Fibroblast of lung (primary cell): ENCODE measurements around the gene FCRL5. TPM values are rescaled to one million over a fixed set of nuclear protein-coding genes. Genes with fewer than 3 reads are reported as not detected.
"Not testable (repeated sequence)": the region's sequence is repeated elsewhere in the genome, so short reads cannot be mapped to it uniquely, and the experiment has no call there.

Experiments used
- DNase-seq, 2 donors: peaks; one replicate each; pipeline versions ENCODE4 v3.0.0 to v3.0.0-alpha.2; 2010; ENCODE audit warnings: low read depth in 2 of 2
- H2AFZ ChIP-seq: 2 replicates; pipeline ENCODE4 v1.5.1; 2012; ENCODE audit warnings: low read length, control low read depth, inconsistent platforms
- H3K27ac ChIP-seq: 2 replicates; pipeline ENCODE4 v1.5.1; 2011; ENCODE audit warnings: low read length, control low read depth; ENCODE audit not compliant: insufficient read depth
- H3K27me3 ChIP-seq: 2 replicates; pipeline ENCODE4 v1.5.1; 2011; ENCODE audit warnings: mild to moderate bottlenecking, low read length; ENCODE audit not compliant: control insufficient read depth, insufficient read depth
- H3K36me3 ChIP-seq: 2 replicates; pipeline ENCODE4 v1.5.1; 2011; ENCODE audit warnings: low read length; ENCODE audit not compliant: control insufficient read depth, insufficient read depth
- H3K4me1 ChIP-seq: 2 replicates; pipeline ENCODE4 v1.5.1; 2011; ENCODE audit warnings: low read length; ENCODE audit not compliant: control insufficient read depth, insufficient read depth; ENCODE audit errors: extremely low read depth
- H3K4me2 ChIP-seq: 2 replicates; pipeline ENCODE4 v1.5.1; 2011; ENCODE audit warnings: low read length, control low read depth; ENCODE audit not compliant: insufficient read depth; ENCODE audit errors: extremely low read depth
- H3K4me3 ChIP-seq, 4 experiments: fragments of 200-600 bp in 1 of 4; sonication (generic) in 1 of 4; replicated peaks in 1 of 4; 2 replicates each; pipeline ENCODE4 v1.5.1; 2011 to 2016; ENCODE audit warnings: low read length in 4 of 4, low read depth in 3 of 4, mild to moderate bottlenecking in 3 of 4, control low read depth in 2 of 4, inconsistent platforms in 1 of 4, mixed read lengths in 1 of 4; ENCODE audit not compliant: insufficient read depth in 1 of 4; ENCODE audit errors: control extremely low read depth in 1 of 4
- H3K79me2 ChIP-seq: 2 replicates; pipeline ENCODE4 v1.5.1; 2012; ENCODE audit warnings: mild to moderate bottlenecking, low read length, inconsistent platforms; ENCODE audit not compliant: control insufficient read depth, insufficient read depth
- H3K9ac ChIP-seq: 2 replicates; pipeline ENCODE4 v1.5.1; 2011; ENCODE audit warnings: mild to moderate bottlenecking, low read length, control low read depth; ENCODE audit not compliant: insufficient read depth
- H3K9me3 ChIP-seq: 2 replicates; pipeline ENCODE4 v1.5.1; 2012; ENCODE audit warnings: low read depth, low read length; ENCODE audit not compliant: control insufficient read depth, insufficient read depth
- H4K20me1 ChIP-seq: 2 replicates; pipeline ENCODE4 v1.5.1; 2011; ENCODE audit warnings: low read length; ENCODE audit not compliant: control insufficient read depth, insufficient read depth; ENCODE audit errors: extremely low read depth
- CTCF ChIP-seq, 2 donors: IDR thresholded peaks in 1 of 2; conservative IDR thresholded peaks in 1 of 2; 1 replicate in 1 of 2; 2 replicates in 1 of 2; pipeline ENCODE4 v1.5.1; 2011 to 2012; ENCODE audit warnings: low read length in 2 of 2, control low read depth in 1 of 2, inconsistent platforms in 1 of 2, low read depth in 1 of 2, mild to moderate bottlenecking in 1 of 2
- EZH2 ChIP-seq: IDR thresholded peaks from 2 replicates; pipeline ENCODE4 v1.5.1; 2012; ENCODE audit warnings: low read length, control low read depth, mild to moderate bottlenecking; ENCODE audit errors: missing control alignments
- polyA plus RNA-seq, 2 donors: library from polyadenylated mRNA; depleted of rRNA in 1 of 2; stranded (reverse) in 1 of 2; unstranded in 1 of 2; fragments of >200 nt; gene quantifications; 2 replicates each; pipeline ENCODE4 v1.2.1, GENCODE V29; 2011 to 2012; ENCODE audit warnings: missing spikeins in 1 of 2
- total RNA-seq: library from RNA; depleted of rRNA; stranded (reverse); fragments of >200 nt; gene quantifications from 2 replicates; pipeline ENCODE4 v1.2.1, GENCODE V29; 2014

Gene FCRL5
- total and polyA plus RNA-seq, 2 donors (not counting 1 experiment from before 2014, with no cell fraction given): 0.05 TPM; not detected in 1

GRCh38 chr1:157566484-157567300, 14.4 kb upstream of the FCRL5 start:
- H3K27me3 ChIP-seq: no peaks in the 10 kb centered on the region
- H3K79me2 ChIP-seq: no peaks in the 10 kb centered on the region
- H2AFZ ChIP-seq: no peak overlapping the region
- no peak overlapping the region for H3K9ac ChIP-seq
- H3K36me3 ChIP-seq: no peaks in the 10 kb centered on the region
- no peaks in the 10 kb centered on the region for H4K20me1 ChIP-seq
- H3K27ac ChIP-seq: no peak overlapping the region
- TF ChIP-seq EZH2: no peak
- TF ChIP-seq CTCF (conservative IDR thresholded peaks at IDR 0.05 in 1 of 2, IDR thresholded peaks at IDR 0.05 in 1 of 2; ENCODE audit: low read depth in 1 of 2, low read length in 2 of 2): no peak
- no peaks in the 10 kb centered on the region for H3K9me3 ChIP-seq
- H3K4me2 ChIP-seq: no peak overlapping the region
- no peak overlapping the region for H3K4me3 ChIP-seq
- no peaks in the 10 kb centered on the region for H3K4me1 ChIP-seq
- DNase-seq: no peak

DNA sequence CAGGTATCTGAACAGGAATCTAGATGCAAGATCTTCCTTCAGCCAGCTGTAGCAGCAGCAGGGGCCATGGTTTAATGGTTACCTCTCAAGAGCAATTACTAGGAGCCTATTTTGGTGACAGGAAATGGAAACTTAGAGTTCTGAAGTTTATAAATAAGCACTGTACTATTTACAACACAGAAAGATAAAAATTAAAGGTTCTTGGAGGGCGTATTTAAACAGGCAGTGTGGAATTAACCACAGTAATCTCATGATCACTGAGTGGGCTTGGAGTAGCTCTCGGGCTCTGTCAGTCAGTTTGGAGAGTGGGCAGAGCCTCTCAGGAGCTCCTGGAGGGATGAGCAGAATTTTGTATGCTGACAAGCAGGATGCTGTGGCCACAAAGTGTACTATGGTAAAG, 10.2 kb upstream of the FCRL5 start:
- Histone ChIP-seq H4K20me1 (no peaks in the 10 kb centered on the region), H3K36me3 (no peaks in the 10 kb centered on the region), H3K4me1 (no peaks in the 10 kb centered on the region), H2AFZ (no peak overlapping the region), H3K9ac (no peak overlapping the region), H3K4me3 (no peak overlapping the region), H3K27ac (no peak overlapping the region), H3K9me3 (no peaks in the 10 kb centered on the region), H3K4me2 (no peak overlapping the region), H3K27me3 (no peaks in the 10 kb centered on the region), H3K79me2 (no peaks in the 10 kb centered on the region)
- DNase-seq: no peak
- TF ChIP-seq CTCF (conservative IDR thresholded peaks at IDR 0.05 in 1 of 2, IDR thresholded peaks at IDR 0.05 in 1 of 2; ENCODE audit: low read depth in 1 of 2, low read length in 2 of 2) (no peak), EZH2 (no peak)

DNA sequence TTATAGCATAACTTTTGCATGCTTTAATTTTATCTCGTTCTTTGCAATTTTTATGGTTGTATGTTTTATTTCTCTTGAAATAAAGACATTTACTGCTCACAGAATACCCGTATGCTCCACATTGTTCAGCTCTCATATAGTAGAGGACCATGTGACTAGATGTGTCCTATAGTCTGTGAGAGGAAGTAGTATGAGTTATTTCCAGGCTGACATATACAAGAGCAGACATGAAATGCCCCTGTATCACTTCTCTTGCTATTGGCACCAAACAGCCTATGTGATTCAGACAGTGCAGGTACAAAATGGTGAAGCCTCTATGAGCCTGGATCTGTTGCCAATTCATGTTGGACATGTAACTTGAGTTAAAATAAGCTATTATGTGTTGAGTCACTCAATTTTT, 5.8 kb upstream of the FCRL5 start:
- Histone ChIP-seq H3K79me2 (no peaks in the 10 kb centered on the region), H3K4me3 (no peak overlapping the region), H3K9me3 (no peaks in the 10 kb centered on the region), H3K27me3 (no peaks in the 10 kb centered on the region), H3K9ac (no peak overlapping the region), H3K4me2 (no peak overlapping the region), H4K20me1 (no peaks in the 10 kb centered on the region), H3K36me3 (no peaks in the 10 kb centered on the region), H2AFZ (no peak overlapping the region), H3K27ac (no peak overlapping the region), H3K4me1 (no peaks in the 10 kb centered on the region)
- no peak for DNase-seq
- TF ChIP-seq EZH2: no peak
- no peak for TF ChIP-seq CTCF (conservative IDR thresholded peaks at IDR 0.05 in 1 of 2, IDR thresholded peaks at IDR 0.05 in 1 of 2; ENCODE audit: low read depth in 1 of 2, low read length in 2 of 2)

GRCh38 chr1:157548081-157548480, 4.2 kb downstream of the FCRL5 start:
- not testable (repeated sequence) for H3K9me3 ChIP-seq, H3K4me1 ChIP-seq, H2AFZ ChIP-seq, H3K4me2 ChIP-seq, H3K36me3 ChIP-seq, H4K20me1 ChIP-seq, DNase-seq, H3K4me3 ChIP-seq, H3K9ac ChIP-seq, H3K79me2 ChIP-seq, H3K27me3 ChIP-seq, H3K27ac ChIP-seq
